Activated CD4-positive, alpha-beta T cell treated with anti-CD3 and anti-CD28 coated beads, Interleukin-2, amount 10 ng/mL, durations not matched to agents 7 days and 5 days (primary cell): Measurements from ENCODE around the gene CDK19. TPM values are rescaled to one million over a fixed set of nuclear protein-coding genes. Genes with fewer than 3 reads are reported as not detected.
A peak's percentile ranks its signal among the peaks of the same experiment; 100 is the strongest.

Experiments
- CTCF ChIA-PET: fragments of 350-600 bp; sonication (Branson Sonifier 250); formaldehyde crosslinking; loops from one replicate; lab custom pipeline; 2021; ENCODE audit warnings: antibody characterized with exemption; lab: Charles Lee
- POLR2A ChIA-PET: fragments of 350-600 bp; sonication (Branson Sonifier 250); formaldehyde crosslinking; loops from one replicate; lab custom pipeline; 2021; ENCODE audit warnings: antibody characterized with exemption; lab: Charles Lee
- DNase-seq: peaks from one replicate; pipeline ENCODE4 v3.0.0-alpha.2; 2020
- H3K27ac Mint-ChIP-seq: one replicate; pipeline ENCODE4 v1.8.0; 2021; ENCODE audit warnings: mild to moderate bottlenecking, moderate library complexity, mixed read lengths
- H3K27me3 Mint-ChIP-seq: one replicate; pipeline ENCODE4 v1.8.0; 2021; ENCODE audit warnings: mixed read lengths
- H3K36me3 Mint-ChIP-seq: one replicate; pipeline ENCODE4 v1.8.0; 2021; ENCODE audit warnings: low read depth, mixed read lengths
- H3K4me1 Mint-ChIP-seq: one replicate; pipeline ENCODE4 v1.8.0; 2021; ENCODE audit warnings: mixed read lengths
- H3K4me3 Mint-ChIP-seq: one replicate; pipeline ENCODE4 v1.8.0; 2021; ENCODE audit warnings: mild to moderate bottlenecking, moderate library complexity, mixed read lengths
- H3K9me3 Mint-ChIP-seq: one replicate; pipeline ENCODE4 v1.8.0; 2021; ENCODE audit warnings: mixed read lengths
- total RNA-seq, 2 experiments: library from RNA; stranded (reverse); gene quantifications; one replicate each; pipeline ENCODE4 v1.2.3, GENCODE V29; 2021

The CDK19 gene
- total RNA-seq, 2 experiments from 2014 or later, result 26.5 to 27.3 TPM

- ChIA-PET CTCF (interaction anchor here (1.1 to 1.3 kb wide), 2 partner anchors 9 kb away, joined by 3 to 5 read pairs; no protein-coding TSS in a partner anchor), POLR2A (no interaction called here)
- Mint-ChIP-seq H3K36me3 (peaks cover 17% of the 10 kb centered on the region), H3K4me1 (peaks cover 6% of the 10 kb centered on the region), H3K27me3 (no peaks in the 10 kb centered on the region), H3K4me3 (no peak overlapping the region), H3K27ac (no peak overlapping the region), H3K9me3 (peaks cover 2% of the 10 kb centered on the region)
- DNase-seq, result no peak
Observed at GRCh38 chr6:110643175-110643574, 172.1 kb downstream of the CDK19 start.

DNA sequence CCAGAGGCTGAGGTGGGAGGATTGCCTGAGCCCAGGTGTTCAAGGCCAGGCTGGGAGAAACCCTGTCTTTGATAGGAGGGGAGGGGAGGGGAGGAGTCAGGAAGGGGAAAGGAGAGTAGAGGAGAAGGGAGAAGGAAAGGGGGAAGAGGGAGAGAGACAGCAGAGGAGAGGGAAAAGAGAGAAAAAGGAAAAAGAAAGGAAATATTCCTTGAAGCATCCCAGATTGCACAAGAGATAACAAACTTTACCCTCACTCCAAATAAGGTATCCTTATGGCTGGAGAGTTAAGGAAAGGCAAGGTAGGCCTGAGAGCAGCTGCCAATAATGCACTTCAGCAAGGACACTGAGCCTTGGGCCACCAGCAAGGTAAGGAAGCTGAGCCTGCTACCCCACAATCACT, 172.6 kb downstream of the CDK19 start:
- H3K27me3 Mint-ChIP-seq, result no peaks in the 10 kb centered on the region
- H3K36me3 Mint-ChIP-seq, result peaks cover 17% of the 10 kb centered on the region
- DNase-seq, result no peak
- no peak overlapping the region for H3K4me3 Mint-ChIP-seq
- ChIA-PET POLR2A (no interaction called here), CTCF (interaction anchor here (1.1 to 1.3 kb wide), 2 partner anchors 8 to 10 kb away, joined by 3 to 5 read pairs; no protein-coding TSS in a partner anchor)
- peaks cover 2% of the 10 kb centered on the region for H3K9me3 Mint-ChIP-seq
- H3K27ac Mint-ChIP-seq, result no peak overlapping the region
- H3K4me1 Mint-ChIP-seq, result peaks cover 6% of the 10 kb centered on the region

DNA sequence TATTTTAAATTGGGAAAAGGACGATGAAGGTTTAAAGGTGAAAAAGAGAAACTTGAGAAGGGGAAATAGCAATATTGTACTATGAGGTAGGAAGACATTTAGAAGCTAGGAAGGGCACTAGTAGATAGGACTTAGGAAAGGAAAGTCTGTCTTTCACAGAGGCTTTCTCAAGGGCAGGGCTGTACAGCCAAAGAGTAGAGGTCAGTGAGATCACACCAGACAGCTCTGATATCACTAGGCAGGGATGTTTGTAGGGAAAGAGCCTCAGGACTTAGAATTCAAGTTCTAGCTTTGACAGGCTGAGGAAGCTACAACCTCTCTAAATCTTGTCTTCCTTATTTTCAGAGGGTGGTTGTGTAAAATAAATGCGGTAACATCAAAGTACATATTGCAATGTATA, 178.5 kb downstream of the CDK19 start:
- Mint-ChIP-seq H3K9me3 (no peaks in the 10 kb centered on the region), H3K27ac (no peak overlapping the region), H3K4me1 (no peaks in the 10 kb centered on the region), H3K36me3 (peaks cover 12% of the 10 kb centered on the region), H3K27me3 (no peaks in the 10 kb centered on the region), H3K4me3 (no peak overlapping the region)
- ChIA-PET POLR2A (no interaction called here), CTCF (interaction anchor here (1.0 kb wide), 1 partner anchor 24 kb away, joined by 3 read pairs; no protein-coding TSS in a partner anchor)
- DNase-seq, result no peak

GRCh38 chr6:110635096-110635495, 180.2 kb downstream of the CDK19 start:
- H3K4me1 Mint-ChIP-seq, result no peaks in the 10 kb centered on the region
- ChIA-PET POLR2A (no interaction called here), CTCF (no interaction called here)
- DNase-seq, result no peak
- H3K4me3 Mint-ChIP-seq, result no peak overlapping the region
- no peaks in the 10 kb centered on the region for H3K27me3 Mint-ChIP-seq
- no peak overlapping the region for H3K27ac Mint-ChIP-seq
- H3K9me3 Mint-ChIP-seq, result no peaks in the 10 kb centered on the region
- H3K36me3 Mint-ChIP-seq, result peaks cover 5% of the 10 kb centered on the region

- Mint-ChIP-seq H3K27ac (no peak overlapping the region), H3K4me3 (no peak overlapping the region), H3K27me3 (no peaks in the 10 kb centered on the region), H3K9me3 (no peaks in the 10 kb centered on the region), H3K36me3 (peaks cover 5% of the 10 kb centered on the region), H3K4me1 (no peaks in the 10 kb centered on the region)
- CTCF ChIA-PET, result interaction anchor here (1.2 kb wide), 1 partner anchor 9 kb away, joined by 3 read pairs; no protein-coding TSS in a partner anchor
- DNase-seq, result no peak
- POLR2A ChIA-PET, result no interaction called here
Observed at GRCh38 chr6:110633731-110634213, 181.5 kb downstream of the CDK19 start.

DNA sequence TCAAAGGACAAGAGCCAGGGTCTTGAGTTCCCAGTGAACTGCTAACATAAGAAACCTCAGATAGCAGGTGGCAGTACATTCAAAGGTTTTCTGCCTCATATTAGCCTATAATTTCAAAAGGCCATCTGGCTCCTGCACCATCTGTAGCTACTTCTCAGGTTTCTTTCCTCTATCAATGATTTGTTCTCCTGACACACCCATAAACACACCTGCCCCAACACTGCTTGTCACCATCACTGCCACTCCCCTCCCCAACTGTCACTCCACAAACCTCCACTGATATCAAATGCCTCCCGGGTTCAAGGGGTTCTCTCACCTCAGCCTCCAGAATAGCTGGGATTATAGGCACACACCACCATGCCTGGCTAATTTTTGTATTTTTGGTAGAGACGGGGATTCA, 186.1 kb downstream of the CDK19 start:
- no peak for DNase-seq
- no peak overlapping the region for H3K4me3 Mint-ChIP-seq
- peak overlapping the region; percentile 7 for H3K27ac Mint-ChIP-seq
- CTCF ChIA-PET, result no interaction called here
- H3K9me3 Mint-ChIP-seq, result no peaks in the 10 kb centered on the region
- H3K27me3 Mint-ChIP-seq, result no peaks in the 10 kb centered on the region
- POLR2A ChIA-PET, result no interaction called here
- H3K36me3 Mint-ChIP-seq, result peaks cover 4% of the 10 kb centered on the region
- no peaks in the 10 kb centered on the region for H3K4me1 Mint-ChIP-seq

- Mint-ChIP-seq H3K36me3 (peaks cover 4% of the 10 kb centered on the region), H3K4me1 (no peaks in the 10 kb centered on the region), H3K27me3 (no peaks in the 10 kb centered on the region), H3K9me3 (no peaks in the 10 kb centered on the region), H3K4me3 (no peak overlapping the region), H3K27ac (no peak overlapping the region)
- no peak for DNase-seq
- CTCF ChIA-PET, result no interaction called here
- POLR2A ChIA-PET, result no interaction called here
Observed at GRCh38 chr6:110628330-110628729, 186.9 kb downstream of the CDK19 start.

GRCh38 chr6:110626442-110626841, 188.8 kb downstream of the CDK19 start:
- Mint-ChIP-seq H3K4me1 (no peaks in the 10 kb centered on the region), H3K9me3 (no peaks in the 10 kb centered on the region), H3K4me3 (no peak overlapping the region), H3K27me3 (no peaks in the 10 kb centered on the region), H3K36me3 (peaks cover 15% of the 10 kb centered on the region), H3K27ac (no peak overlapping the region)
- DNase-seq, result no peak
- ChIA-PET CTCF (no interaction called here), POLR2A (no interaction called here)

GRCh38 chr6:110625883-110626282, 189.4 kb downstream of the CDK19 start:
- CTCF ChIA-PET, result no interaction called here
- POLR2A ChIA-PET, result no interaction called here
- H3K9me3 Mint-ChIP-seq, result no peaks in the 10 kb centered on the region

DNA sequence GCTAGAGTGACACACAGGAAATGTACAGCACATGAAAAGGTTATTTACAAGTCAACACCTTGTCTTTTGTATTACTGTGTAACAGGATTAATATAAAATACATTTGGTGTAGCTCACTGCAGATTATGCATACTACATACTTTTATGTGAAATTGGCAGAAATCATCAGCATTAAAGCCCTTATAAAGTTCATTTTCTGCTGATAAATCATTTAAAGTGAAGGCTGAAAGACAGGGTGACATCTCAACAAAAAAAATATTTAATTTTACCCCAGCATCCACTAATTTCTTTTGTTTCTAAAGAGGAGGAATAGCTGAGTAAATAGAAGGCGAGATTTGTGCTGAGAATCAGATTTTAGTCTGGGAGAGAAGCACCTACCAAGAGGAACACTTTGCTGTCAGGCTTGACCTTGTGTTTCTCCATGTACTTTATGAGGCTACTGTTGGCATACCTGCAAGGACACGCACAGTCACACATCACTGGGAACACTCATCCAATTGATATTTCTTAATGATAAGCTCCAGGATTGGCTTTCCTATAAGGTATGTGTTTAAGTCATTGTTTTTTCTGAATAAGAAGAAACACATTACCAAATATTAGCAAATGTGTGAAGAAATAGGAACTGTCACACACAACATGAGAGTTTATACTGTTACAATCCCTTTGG, 192.2 kb downstream of the CDK19 start:
- peaks cover 6% of the 10 kb centered on the region for H3K4me1 Mint-ChIP-seq
- no peak overlapping the region for H3K4me3 Mint-ChIP-seq
- H3K27ac Mint-ChIP-seq, result no peak overlapping the region
- POLR2A ChIA-PET, result no interaction called here
- no peak for DNase-seq
- no peaks in the 10 kb centered on the region for H3K27me3 Mint-ChIP-seq
- no peaks in the 10 kb centered on the region for H3K9me3 Mint-ChIP-seq
- peaks cover 33% of the 10 kb centered on the region for H3K36me3 Mint-ChIP-seq
- CTCF ChIA-PET, result interaction anchor here (1.3 to 1.4 kb wide), 2 partner anchors 15 to 35 kb away, joined by 3 to 4 read pairs; no protein-coding TSS in a partner anchor

More at GRCh38 chr6:110625883-110626282, 189.4 kb downstream of the CDK19 start:
- Mint-ChIP-seq H3K27ac (no peak overlapping the region), H3K27me3 (no peaks in the 10 kb centered on the region), H3K4me3 (no peak overlapping the region), H3K36me3 (peaks cover 17% of the 10 kb centered on the region), H3K4me1 (no peaks in the 10 kb centered on the region)
- DNase-seq, result no peak

DNA sequence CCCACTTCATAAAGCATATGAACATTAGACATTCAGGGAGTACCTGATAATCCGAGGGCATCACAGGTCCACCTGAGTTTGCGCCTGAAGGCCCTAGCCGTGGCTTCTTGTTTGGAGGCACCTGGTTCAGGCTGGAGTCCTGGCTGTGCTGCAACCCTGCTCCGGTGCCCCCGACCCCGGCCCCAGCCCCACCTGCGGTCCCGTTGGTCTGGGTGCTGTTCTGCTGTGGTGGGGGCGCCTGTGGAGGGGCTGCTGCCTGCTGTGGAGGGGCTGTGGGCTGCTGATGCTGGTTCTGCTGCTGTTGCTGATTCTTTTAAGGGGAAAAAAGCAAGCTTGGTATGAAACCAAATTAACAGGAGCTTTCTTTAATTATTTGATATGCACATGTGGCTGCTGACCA, 194.2 kb downstream of the CDK19 start:
- no peaks in the 10 kb centered on the region for H3K9me3 Mint-ChIP-seq
- no peak overlapping the region for H3K27ac Mint-ChIP-seq
- H3K27me3 Mint-ChIP-seq, result no peaks in the 10 kb centered on the region
- DNase-seq, result no peak
- ChIA-PET CTCF (no interaction called here), POLR2A (no interaction called here)
- H3K4me3 Mint-ChIP-seq, result no peak overlapping the region
- peaks cover 9% of the 10 kb centered on the region for H3K4me1 Mint-ChIP-seq
- peaks cover 40% of the 10 kb centered on the region for H3K36me3 Mint-ChIP-seq

DNA sequence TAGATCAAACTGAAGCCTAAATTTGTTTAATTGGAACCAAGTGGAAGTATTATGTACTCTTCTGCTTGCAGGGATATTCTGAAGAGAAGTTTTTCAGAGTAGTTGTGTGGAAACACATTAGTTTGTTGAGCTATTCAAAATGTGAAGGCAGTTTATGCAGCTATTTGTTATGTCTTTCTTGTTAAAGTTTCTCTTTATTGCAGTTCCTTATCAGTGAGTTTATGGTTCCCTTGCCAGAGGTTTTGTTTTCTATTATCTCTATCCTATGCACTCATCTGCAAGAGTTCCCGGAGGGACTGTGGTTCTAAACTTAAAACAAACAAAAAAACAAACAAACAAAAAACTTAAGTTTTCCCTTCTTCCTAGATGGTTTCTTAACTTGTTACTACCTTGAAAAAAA, 195.2 kb downstream of the CDK19 start:
- peaks cover 9% of the 10 kb centered on the region for H3K4me1 Mint-ChIP-seq
- peaks cover 38% of the 10 kb centered on the region for H3K36me3 Mint-ChIP-seq

DNA sequence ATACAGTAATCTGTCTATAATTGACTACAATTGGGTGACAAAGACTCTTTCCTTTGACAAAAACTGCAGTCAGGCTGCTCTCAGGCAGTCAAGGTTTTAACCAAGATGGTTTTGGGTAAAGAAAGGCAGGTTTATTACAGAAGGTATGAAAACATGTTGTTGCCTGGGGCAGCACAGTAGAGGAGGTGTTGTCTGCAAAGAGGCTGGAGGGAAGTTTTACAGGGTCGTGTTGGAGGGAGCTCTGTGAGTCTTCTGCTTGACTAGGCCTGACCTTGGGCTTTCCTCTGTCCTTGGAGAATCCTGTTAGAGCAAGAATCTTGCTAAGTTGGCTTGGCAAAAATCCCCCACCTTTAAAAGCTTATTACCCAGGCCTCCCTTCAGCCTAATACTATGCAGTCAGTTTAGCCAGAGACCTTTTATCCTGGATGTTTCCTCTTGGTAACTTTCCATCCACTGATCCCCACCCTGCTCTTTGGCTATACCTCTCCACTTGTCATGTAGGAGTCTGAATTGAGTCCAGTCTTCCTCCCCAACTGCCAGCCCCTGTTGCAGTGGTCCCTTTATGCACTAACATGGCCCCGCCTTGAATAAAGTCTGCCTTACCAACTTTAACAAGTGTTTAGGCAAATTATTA, 195.9 kb downstream of the CDK19 start:
- H3K27ac Mint-ChIP-seq, result peak overlapping the region; percentile 50
- no peaks in the 10 kb centered on the region for H3K9me3 Mint-ChIP-seq
- H3K27me3 Mint-ChIP-seq, result no peaks in the 10 kb centered on the region
- peaks cover 9% of the 10 kb centered on the region for H3K4me1 Mint-ChIP-seq
- peaks cover 39% of the 10 kb centered on the region for H3K36me3 Mint-ChIP-seq
- DNase-seq, result no peak
- ChIA-PET CTCF (interaction anchor here (1.9 kb wide), 1 partner anchor 86 kb away, joined by 5 read pairs; no protein-coding TSS in a partner anchor), POLR2A (no interaction called here)
- H3K4me3 Mint-ChIP-seq, result no peak overlapping the region

More for the DNA sequence above, 195.2 kb downstream of the CDK19 start:
- H3K27me3 Mint-ChIP-seq, result no peaks in the 10 kb centered on the region
- H3K9me3 Mint-ChIP-seq, result no peaks in the 10 kb centered on the region
- no peak overlapping the region for H3K4me3 Mint-ChIP-seq
- H3K27ac Mint-ChIP-seq, result no peak overlapping the region
- no peak for DNase-seq
- POLR2A ChIA-PET, result no interaction called here
- CTCF ChIA-PET, result interaction anchor here (1.9 kb wide), 1 partner anchor 87 kb away, joined by 5 read pairs; no protein-coding TSS in a partner anchor
